A673 (cell line): Measurements from ENCODE around the gene MYBPC3. TPM values are rescaled to one million over a fixed set of nuclear protein-coding genes. Genes with fewer than 3 reads are reported as not detected.

Source experiments
- BruUV-seq: library from RNA; stranded (reverse); fragments of 400-500 nt; replicated peaks from 2 replicates; lab custom pipeline; 2021; lab: Mats Ljungman, UMichigan
- CTCF ChIA-PET: fragments of 300-600 bp; sonication (Branson Sonifier 250); formaldehyde crosslinking; loops from one replicate; lab custom pipeline; 2022; ENCODE audit warnings: antibody characterized with exemption; lab: Charles Lee
- POLR2A ChIA-PET: fragments of 300-600 bp; sonication (Branson Sonifier 250); formaldehyde crosslinking; loops from one replicate; lab custom pipeline; 2022; ENCODE audit warnings: antibody characterized with exemption; ENCODE audit not compliant: low non-redundant PET; lab: Charles Lee
- DNase-seq: peaks from one replicate; pipeline ENCODE4 v3.0.0-alpha.2; 2015; ENCODE audit warnings: low spot score
- H3K27ac ChIP-seq: fragments of 200-600 bp; sonication (generic); 2 replicates; pipeline ENCODE4 v1.5.1; 2016; ENCODE audit warnings: mixed run types, low read depth, mild to moderate bottlenecking, mixed read lengths, antibody characterized with exemption, low read length; ENCODE audit not compliant: poor library complexity, severe bottlenecking
- H3K27me3 ChIP-seq: fragments of 200-600 bp; sonication (generic); replicated peaks from 2 replicates; pipeline ENCODE4 v1.6.1; 2017; ENCODE audit warnings: mixed run types, low read depth, mild to moderate bottlenecking, mixed read lengths, antibody characterized with exemption, low read length; ENCODE audit not compliant: insufficient read depth, poor library complexity
- H3K36me3 ChIP-seq: fragments of 200-600 bp; sonication (generic); 2 replicates; pipeline ENCODE4 v1.6.1; 2016; ENCODE audit warnings: mixed run types, mild to moderate bottlenecking, mixed read lengths, antibody characterized with exemption, low read length; ENCODE audit not compliant: insufficient read depth, poor library complexity, severe bottlenecking
- H3K4me1 ChIP-seq: fragments of 200-600 bp; sonication (generic); 2 replicates; pipeline ENCODE4 v1.6.1; 2017; ENCODE audit warnings: mixed run types, mild to moderate bottlenecking, mixed read lengths, antibody characterized with exemption, low read length; ENCODE audit not compliant: insufficient read depth, poor library complexity, severe bottlenecking
- H3K4me3 ChIP-seq: fragments of 200-600 bp; sonication (generic); 2 replicates; pipeline ENCODE4 v1.5.1; 2016; ENCODE audit warnings: low read depth, mixed run types, mild to moderate bottlenecking, mixed read lengths, low read length; ENCODE audit not compliant: poor library complexity, severe bottlenecking
- H3K9me3 ChIP-seq: fragments of 200-600 bp; sonication (generic); 2 replicates; pipeline ENCODE4 v1.6.1; 2016; ENCODE audit warnings: mixed run types, low read depth, mild to moderate bottlenecking, mixed read lengths, antibody characterized with exemption, low read length; ENCODE audit not compliant: poor library complexity, severe bottlenecking
- EZH2 ChIP-seq: fragments of 200-600 bp; sonication (generic); IDR thresholded peaks from 2 replicates; pipeline ENCODE4 v1.6.1; 2017; ENCODE audit warnings: borderline replicate concordance, low read depth, mild to moderate bottlenecking, mixed read lengths, antibody characterized with exemption, low read length; ENCODE audit not compliant: poor library complexity, severe bottlenecking
- intact Hi-C: fragments of 100-400 bp; cut with micrococcal nuclease; formaldehyde crosslinking; loops from one replicate; pipeline ENCODE4 v1.10.0; 2022; ENCODE audit not compliant: unreplicated experiment
- total RNA-seq: library from RNA; stranded (reverse); gene quantifications from 2 replicates; pipeline ENCODE4 v1.2.3, GENCODE V29; 2021
- TF ChIP-seq, protein P1 (sequence below): fragments of 300-800, 200-600 bp; sonication (generic); conservative IDR thresholded peaks from 2 replicates; pipeline ENCODE4 v1.5.1; 2017; ENCODE audit warnings: low read depth, mild to moderate bottlenecking, antibody characterized with exemption, low read length, moderate library complexity, mixed read lengths

The MYBPC3 gene
- total RNA-seq, 1 experiment from 2014 or later, result not detected

GRCh38 chr11:47332303-47332711 is 20.2 kb downstream of the MYBPC3 start:
- ChIA-PET POLR2A (no interaction called here), CTCF (no interaction called here)
- TF ChIP-seq, protein P1, sequence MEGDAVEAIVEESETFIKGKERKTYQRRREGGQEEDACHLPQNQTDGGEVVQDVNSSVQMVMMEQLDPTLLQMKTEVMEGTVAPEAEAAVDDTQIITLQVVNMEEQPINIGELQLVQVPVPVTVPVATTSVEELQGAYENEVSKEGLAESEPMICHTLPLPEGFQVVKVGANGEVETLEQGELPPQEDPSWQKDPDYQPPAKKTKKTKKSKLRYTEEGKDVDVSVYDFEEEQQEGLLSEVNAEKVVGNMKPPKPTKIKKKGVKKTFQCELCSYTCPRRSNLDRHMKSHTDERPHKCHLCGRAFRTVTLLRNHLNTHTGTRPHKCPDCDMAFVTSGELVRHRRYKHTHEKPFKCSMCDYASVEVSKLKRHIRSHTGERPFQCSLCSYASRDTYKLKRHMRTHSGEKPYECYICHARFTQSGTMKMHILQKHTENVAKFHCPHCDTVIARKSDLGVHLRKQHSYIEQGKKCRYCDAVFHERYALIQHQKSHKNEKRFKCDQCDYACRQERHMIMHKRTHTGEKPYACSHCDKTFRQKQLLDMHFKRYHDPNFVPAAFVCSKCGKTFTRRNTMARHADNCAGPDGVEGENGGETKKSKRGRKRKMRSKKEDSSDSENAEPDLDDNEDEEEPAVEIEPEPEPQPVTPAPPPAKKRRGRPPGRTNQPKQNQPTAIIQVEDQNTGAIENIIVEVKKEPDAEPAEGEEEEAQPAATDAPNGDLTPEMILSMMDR, result no peak
- no peak for TF ChIP-seq EZH2
- Histone ChIP-seq H3K4me1 (no peaks in the 10 kb centered on the region), H3K36me3 (peaks cover 26% of the 10 kb centered on the region), H3K9me3 (no peaks in the 10 kb centered on the region), H3K27me3 (no peaks in the 10 kb centered on the region), H3K27ac (no peak overlapping the region), H3K4me3 (no peak overlapping the region)
- intact Hi-C loops, result no loop called here
- BruUV-seq, result no TSS peak
- no peak for DNase-seq

DNA sequence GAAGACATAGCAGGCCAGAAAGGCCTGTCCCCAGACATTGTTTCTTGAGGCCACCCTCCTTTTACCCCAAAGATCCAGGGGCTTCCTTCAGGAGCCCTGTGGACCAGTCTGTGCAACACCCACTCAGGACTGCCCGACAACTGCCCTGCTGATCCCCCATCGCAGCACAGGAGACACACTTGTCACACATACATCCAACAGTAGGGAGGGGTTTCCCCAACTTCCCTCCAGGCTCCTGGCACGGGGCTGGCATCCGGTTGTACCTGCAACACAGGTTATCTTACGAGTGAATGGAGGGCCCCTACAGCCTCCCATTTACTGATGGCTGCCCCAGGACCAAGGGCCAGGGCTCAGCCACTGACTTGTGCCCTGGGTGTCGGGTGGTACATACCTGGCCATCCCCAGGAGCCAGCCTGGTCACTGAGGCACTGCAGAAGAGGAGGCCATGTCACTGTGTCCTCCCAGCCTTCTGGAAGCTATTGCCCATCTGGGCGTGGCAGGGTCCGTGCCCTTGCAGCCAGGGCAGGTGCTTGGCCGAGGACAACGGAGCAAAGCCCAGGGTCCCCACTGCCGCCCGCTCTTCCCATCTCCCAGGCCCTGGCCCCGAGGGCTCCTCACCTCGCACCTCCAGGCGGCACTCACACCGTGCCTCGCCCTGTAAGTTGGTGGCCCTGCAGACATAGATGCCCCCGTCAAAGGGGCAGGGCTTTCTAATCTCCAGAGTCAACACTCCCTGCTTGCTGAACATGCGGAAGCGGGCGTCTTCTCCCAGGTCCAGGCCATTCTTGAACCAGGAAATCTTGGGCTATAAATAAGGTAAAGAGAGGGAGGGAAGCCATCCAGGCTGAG is 20.8 kb downstream of the MYBPC3 start:
- CTCF ChIA-PET, result no interaction called here
- Histone ChIP-seq H3K9me3 (no peaks in the 10 kb centered on the region), H3K27me3 (no peaks in the 10 kb centered on the region), H3K27ac (no peak overlapping the region), H3K4me1 (no peaks in the 10 kb centered on the region), H3K4me3 (no peak overlapping the region), H3K36me3 (peaks cover 32% of the 10 kb centered on the region)
- POLR2A ChIA-PET, result no interaction called here
- BruUV-seq, result no TSS peak
- DNase-seq, result no peak
- TF ChIP-seq, protein P1, result no peak
- no peak for TF ChIP-seq EZH2
- intact Hi-C loops, result no loop called here

- DNase-seq, result no peak
- no peaks in the 10 kb centered on the region for H3K9me3 ChIP-seq
- BruUV-seq, result no TSS peak
- H3K27ac ChIP-seq, result peak overlapping the region; percentile 8
- H3K4me1 ChIP-seq, result no peaks in the 10 kb centered on the region
- no peak overlapping the region for H3K4me3 ChIP-seq
- no peaks in the 10 kb centered on the region for H3K27me3 ChIP-seq
- no peak for TF ChIP-seq EZH2
- TF ChIP-seq, protein P1, result no peak
- CTCF ChIA-PET, result no interaction called here
- POLR2A ChIA-PET, result no interaction called here
- intact Hi-C loops, result no loop called here
- H3K36me3 ChIP-seq, result peaks cover 46% of the 10 kb centered on the region
Observed at GRCh38 chr11:47329987-47330931, 22.2 kb downstream of the MYBPC3 start.
